ENCODE results near the gene PIGV.

The PIGV gene

GRCh38 chr1:26787706-26788514, at the start of gene PIGV:
TSS of gene PIGV (plus strand) at chr1:26787950. CDS start at chr1:26790816, 2,866 bp downstream.
- DNase-seq (ENCODE audit: low read depth in 2 of 2) = peak; percentile 76 to 82

- no peak for DNase-seq (ENCODE audit: low read depth in 2 of 2)
Measured at GRCh38 chr1:26739329-26739914, 48.3 kb upstream of the PIGV start.

- DNase-seq (ENCODE audit: low read depth in 2 of 2) = no peak
Measured at GRCh38 chr1:26740023-26740634, 47.6 kb upstream of the PIGV start.

DNA sequence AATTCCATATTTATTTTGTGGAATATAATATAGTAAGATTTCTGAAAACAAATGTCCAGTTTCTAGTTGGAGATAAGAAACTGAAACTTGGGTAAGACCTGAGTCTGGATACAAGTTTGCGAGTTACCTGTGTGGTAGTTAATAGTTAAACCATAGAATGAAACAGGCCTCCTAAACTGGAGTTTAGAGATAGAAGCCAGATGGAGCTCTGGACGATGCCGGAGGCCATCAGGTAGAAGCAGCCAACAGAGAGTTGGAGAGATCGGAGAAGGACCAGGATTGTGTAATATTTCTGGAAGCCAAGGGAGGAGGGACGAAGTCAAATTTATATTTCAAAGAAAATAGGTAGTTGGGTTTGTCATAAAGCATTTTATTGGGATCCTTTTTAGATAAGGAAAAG, 46.8 kb upstream of the PIGV start:
- no peak for DNase-seq (ENCODE audit: low read depth in 2 of 2)

- DNase-seq (ENCODE audit: low read depth in 2 of 2) = no peak
Measured at GRCh38 chr1:26743426-26744059, 44.2 kb upstream of the PIGV start.

DNA sequence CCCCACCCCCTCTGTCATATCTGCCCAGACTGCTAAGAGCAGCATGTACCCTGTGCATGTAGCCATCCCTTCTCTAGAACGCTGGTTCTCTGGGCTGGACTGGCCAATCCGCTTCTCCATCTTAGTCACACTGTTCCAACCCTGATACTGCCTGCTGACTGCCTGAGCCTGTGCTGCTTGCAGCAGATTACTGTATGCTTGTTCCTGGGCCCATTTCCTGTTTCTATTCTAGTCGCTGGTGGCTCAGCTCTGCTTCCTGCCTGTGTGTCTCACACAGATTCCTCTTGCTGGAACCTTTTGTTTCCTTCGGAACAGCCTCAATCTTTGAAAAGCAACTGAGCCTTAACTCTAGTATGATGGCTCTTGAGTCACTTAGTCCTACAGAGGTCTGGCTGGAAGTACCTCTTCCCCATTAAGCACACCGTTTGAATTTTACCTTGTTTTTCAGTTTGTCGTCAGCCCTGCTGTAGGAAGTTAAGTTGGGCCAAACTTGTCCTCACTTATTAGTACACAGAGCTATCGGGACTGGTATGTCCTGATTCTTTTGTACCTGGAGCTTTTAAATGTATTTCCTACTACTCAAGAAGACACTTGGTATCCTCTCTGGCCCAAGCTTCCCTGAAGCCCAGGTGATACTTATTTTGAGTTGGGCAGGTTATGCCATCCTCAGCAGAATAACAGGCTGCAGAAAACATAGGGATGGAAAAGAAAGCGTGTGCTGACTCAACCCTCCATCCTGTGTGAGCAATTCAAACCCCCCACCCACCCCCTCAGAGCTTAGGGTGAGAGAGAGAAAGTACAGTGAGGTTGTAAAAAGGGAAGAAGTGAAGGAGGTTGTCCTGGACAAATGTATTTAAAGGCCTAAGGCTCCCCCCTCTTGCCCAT, 43.4 kb upstream of the PIGV start:
- DNase-seq (ENCODE audit: low read depth in 2 of 2) = peak; percentile 65 to 79

- no peak for DNase-seq (ENCODE audit: low read depth in 2 of 2)
Measured at GRCh38 chr1:26745191-26745590, 42.6 kb upstream of the PIGV start.

DNA sequence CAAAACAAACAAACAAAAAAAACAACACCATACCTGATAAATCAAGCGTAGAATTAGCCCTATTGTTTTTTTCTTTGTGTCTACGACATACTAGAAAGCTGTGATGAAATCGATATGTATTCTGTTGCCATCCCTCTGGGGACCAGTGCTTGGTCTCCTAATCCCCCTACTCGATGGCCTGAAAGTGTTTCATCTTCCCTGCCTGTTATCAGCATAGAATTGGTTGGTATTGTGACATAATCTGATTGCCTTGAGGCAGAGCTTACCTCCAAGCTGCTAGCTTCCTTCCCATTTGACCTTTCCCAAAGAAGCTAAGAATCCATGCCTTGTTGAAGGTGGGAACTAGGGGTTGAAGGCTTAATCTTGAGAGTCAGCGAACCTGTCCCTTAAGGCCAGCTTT, 40.7 kb upstream of the PIGV start:
- no peak for DNase-seq (ENCODE audit: low read depth in 2 of 2)

DNA sequence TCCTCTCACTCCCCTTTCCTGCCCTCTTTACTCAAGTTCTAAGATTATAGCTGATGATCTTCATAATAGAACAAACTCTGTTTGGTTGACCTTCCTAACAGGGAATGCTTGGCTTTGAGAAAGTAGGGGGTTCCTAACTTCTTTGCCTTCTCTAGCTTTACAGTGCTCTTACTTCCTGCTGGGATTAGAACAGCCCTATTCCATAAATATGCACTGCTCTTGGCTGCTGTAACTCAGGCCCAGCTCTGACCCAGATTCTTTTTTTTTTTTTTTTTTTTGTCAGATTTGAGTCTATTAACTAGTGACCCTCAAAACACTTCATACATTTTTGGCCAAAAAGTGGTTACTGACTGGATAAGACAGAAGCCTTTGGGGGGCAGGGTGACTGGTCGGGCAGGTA, 39.4 kb upstream of the PIGV start:
- DNase-seq (ENCODE audit: low read depth in 2 of 2) = no peak

DNA sequence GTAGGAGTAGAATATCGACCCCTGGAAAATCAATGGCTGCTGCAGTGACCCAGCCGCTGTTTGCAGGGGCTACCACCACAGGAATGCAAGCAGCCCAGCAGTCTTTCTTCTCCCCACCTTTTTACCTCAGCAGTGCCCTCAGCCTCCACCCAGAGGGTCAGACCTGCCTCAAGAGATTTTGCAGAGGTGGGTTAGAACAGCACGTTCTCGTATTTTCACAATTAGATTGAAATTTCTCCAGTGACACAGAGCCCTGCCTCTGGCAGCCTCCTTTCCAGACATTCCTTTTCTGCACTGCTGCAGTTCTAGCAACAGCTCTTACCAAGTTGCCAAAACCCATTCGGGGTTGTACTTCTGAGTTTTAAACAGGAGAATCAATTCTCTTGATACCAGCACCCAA, 38.3 kb upstream of the PIGV start:
- DNase-seq (ENCODE audit: low read depth in 2 of 2) = no peak

DNA sequence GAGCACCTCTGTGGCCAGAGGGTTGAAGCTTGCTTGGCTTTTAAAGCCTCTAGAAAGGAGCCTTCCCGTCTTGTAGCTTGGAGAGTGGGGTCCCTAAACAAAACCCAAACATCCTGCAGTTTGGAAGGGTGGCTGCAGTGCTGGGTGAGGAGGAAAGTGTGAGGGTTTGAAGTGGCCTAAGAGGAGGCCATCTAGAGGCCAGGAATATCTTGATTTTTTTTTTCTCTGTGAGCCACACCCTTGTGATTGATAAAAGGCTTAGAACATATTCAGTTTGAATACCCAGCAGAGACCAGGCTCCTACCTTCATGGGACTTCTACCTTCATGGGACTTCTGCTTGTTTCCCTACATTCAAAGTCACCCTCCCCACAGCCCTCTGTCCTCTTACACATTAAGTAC, 37.3 kb upstream of the PIGV start:
- no peak for DNase-seq (ENCODE audit: low read depth in 2 of 2)

- no peak for DNase-seq (ENCODE audit: low read depth in 2 of 2)
Measured at GRCh38 chr1:26752519-26752918, 35.2 kb upstream of the PIGV start.

- no peak for DNase-seq (ENCODE audit: low read depth in 2 of 2)
Measured at GRCh38 chr1:26754086-26754874, 33.5 kb upstream of the PIGV start.

- DNase-seq (ENCODE audit: low read depth in 2 of 2) = no peak
Measured at GRCh38 chr1:26758358-26758757, 29.4 kb upstream of the PIGV start.

DNA sequence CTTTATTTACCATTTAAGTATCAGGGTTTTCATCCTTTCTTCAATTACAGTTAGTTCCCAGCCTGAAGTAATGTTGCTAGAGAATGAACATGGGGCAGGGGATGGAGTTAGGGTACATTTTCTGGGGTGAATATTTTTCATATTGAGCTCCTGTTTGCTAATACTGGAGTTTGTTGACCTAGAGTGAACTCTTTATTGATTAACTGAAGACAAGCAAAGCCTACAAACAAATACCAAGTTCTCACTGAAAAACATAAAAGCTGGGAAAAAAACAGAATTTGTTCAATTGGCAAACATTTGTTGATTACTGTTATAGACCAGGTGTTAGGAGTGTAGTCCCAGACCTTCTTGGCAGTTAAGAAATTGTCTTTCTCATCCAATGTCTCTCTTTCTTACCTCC, 28.2 kb upstream of the PIGV start:
- no peak for DNase-seq (ENCODE audit: low read depth in 2 of 2)

GRCh38 chr1:26761217-26761616, 26.5 kb upstream of the PIGV start:
- no peak for DNase-seq (ENCODE audit: low read depth in 2 of 2)

DNA sequence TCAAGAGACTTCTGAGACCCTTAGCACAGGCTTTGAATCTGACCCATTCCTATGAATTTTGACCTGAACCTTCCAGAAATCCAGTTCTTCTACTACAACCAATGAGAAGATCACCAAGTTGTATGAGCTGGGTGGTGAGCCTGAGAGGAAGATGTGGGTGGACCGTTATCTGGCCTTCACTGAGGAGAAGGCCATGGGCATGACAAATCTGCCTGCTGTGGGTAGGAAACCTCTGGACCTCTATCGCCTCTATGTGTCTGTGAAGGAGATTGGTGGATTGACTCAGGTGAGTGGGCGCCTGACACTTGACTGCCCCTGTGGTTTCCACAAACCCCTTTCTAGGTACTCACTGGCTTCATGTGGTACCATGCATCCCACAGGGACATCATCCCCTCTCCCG, 20.0 kb upstream of the PIGV start:
- no peak for DNase-seq (ENCODE audit: low read depth in 2 of 2)

DNA sequence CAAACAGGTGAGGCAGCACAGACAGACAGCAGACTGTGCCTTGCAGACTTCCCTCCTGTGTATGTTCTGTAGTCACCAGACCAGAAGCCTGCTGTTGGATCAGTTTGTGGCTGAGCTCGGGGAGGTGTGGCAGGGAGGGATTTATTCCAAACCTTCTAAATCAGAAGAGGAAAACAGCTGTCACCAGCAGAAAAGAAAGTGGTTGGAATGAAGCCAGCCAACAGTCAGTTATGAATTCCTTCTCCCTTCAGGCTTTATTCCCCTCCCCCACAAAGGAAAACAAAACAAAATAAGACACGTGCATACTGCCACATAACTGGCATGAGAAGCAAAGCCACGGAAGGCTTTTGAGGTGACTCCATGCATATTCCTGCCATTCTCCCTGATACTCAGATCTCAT, 19.0 kb upstream of the PIGV start:
- DNase-seq (ENCODE audit: low read depth in 2 of 2) = no peak

DNA sequence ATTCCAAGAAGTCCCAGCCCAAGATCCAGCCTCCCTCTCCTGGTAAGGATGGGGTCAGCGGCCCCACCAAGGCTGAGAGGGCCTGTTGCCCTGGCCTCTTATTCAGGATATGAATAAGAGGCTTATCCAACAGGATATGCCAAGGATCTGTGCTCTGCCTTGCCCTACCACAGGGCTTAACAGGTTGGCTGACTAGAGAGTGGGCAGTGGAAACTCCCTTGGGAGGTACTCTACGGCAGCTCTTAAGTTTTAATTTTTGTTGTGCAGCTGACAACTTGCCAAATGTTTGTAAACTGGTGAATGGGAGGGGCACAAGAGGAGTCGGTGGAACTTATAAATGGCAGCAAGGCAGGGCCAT, 16.5 kb upstream of the PIGV start:
- DNase-seq (ENCODE audit: low read depth in 2 of 2) = no peak

DNA sequence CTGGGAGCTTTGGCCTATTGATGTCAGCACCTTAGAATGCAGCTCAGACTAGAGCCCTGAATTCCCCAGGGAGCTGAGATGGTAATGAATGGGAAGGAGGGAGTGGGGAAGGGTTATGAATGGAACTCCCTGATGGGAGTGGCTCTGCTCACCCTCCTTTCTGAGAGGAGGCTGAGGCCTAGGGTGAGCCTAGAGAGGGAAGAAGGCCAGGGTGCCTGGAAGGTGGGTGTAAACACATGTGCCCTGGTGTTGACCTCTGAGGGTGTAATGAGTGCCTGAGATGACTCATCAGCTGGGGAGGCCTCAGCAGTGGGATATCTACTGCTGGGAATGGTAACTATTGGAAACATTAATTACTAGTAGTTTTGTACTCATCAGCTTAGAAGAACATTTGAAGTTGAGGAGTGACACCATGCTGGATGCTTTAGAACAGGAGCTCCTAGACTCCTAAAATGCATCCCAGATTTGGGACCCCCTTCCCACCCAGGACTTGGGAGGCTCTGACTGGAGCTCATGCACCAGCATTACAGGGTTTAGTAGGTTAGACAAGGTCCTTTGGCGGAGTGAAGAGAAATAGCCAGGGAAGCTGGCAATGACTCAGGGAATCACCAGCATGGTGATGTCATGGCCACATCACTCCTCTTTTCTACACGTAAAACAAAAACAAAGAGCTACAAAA, 16.0 kb upstream of the PIGV start:
- DNase-seq (ENCODE audit: low read depth in 2 of 2) = peak in 1 of 2 donors; percentile 10
